Measurements from ENCODE around the gene CAPN6. TPM values are rescaled to one million over a fixed set of nuclear protein-coding genes. Genes with fewer than 3 reads are reported as not detected.

The CAPN6 gene, protein sequence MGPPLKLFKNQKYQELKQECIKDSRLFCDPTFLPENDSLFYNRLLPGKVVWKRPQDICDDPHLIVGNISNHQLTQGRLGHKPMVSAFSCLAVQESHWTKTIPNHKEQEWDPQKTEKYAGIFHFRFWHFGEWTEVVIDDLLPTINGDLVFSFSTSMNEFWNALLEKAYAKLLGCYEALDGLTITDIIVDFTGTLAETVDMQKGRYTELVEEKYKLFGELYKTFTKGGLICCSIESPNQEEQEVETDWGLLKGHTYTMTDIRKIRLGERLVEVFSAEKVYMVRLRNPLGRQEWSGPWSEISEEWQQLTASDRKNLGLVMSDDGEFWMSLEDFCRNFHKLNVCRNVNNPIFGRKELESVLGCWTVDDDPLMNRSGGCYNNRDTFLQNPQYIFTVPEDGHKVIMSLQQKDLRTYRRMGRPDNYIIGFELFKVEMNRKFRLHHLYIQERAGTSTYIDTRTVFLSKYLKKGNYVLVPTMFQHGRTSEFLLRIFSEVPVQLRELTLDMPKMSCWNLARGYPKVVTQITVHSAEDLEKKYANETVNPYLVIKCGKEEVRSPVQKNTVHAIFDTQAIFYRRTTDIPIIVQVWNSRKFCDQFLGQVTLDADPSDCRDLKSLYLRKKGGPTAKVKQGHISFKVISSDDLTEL
- total RNA-seq: under 1 TPM in 1 of 2 donors, not detected in 1; 0.06 TPM

DNA sequence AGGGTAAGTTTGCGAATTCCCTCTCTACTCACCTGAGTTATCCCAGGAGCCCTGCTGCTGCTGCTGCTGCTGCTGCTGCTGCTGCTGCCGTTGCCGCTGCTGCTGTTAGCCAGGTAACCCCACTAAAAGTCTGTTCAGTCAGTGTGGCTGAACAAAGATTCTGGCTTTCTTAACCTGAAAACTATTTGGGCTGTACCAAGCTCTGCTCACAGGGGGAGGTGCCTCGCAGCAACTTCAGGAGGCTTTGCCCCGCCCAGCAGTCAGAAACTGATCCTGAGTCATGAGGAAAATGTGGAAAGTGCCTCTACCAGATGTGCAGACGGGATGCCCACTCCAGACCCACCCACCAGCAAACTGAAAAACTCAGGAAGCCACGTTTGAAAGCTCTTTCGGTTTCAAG is at the start of gene CAPN6:
Gene CAPN6, minus strand, starts transcription at position 145 of the 400 bp plus-strand sequence. CDS start 6,547 bp downstream, outside the sequence.
- no peak within 1 kb of the TSS for H3K27ac Mint-ChIP-seq
- ATAC-seq (no peak), DNase-seq (ENCODE audit: low spot score in 2 of 2) (no peak)
- no peaks in the 10 kb centered on the region for H3K36me3 Mint-ChIP-seq
- H3K9me3 Mint-ChIP-seq: no peaks in the 10 kb centered on the region

DNA sequence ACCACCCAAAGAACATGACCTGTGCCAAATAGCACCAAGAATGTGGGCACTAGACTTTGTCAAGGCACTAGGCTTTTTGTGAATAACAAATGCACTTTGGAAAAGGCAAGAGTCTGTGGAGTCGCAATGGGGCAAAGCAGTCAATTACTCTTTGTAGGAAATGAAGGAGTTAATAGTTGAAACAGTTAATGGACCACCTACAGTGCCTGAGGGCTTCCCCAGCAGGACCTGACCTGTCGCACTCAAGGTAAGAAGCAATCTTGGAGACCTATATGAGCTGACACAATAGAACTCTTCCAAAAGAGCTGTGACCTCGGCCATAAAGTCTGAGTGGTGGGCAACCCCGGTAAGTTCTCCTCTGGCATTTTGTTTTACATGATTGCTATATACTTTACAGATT is 49.2 kb upstream of the CAPN6 start:
- ATAC-seq: no peak
- Mint-ChIP-seq H3K36me3 (no peaks in the 10 kb centered on the region), H3K27ac (no peak overlapping the region), H3K9me3 (no peaks in the 10 kb centered on the region)
- no peak for DNase-seq (ENCODE audit: low spot score in 2 of 2)

DNA sequence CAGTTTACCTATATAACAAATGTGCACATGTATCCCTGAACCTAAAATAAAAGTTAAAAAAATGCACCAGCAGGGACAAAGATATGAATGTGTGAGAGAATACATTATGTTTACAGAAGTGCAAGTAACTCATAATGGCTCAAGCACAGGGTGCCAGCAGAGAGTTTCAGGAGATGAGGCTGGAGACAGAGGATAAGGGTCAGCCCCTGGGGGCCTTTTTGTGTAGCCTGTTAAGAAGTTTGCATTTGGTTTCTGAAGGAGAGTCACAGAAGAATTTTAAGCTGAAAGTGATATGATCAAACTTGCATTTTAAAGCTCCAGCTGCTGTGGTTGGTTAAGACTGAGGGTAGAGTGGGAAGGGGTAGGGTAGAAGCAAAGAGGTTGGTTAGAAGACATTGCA is 48.6 kb upstream of the CAPN6 start:
- no peaks in the 10 kb centered on the region for H3K9me3 Mint-ChIP-seq
- ATAC-seq: no peak
- no peak overlapping the region for H3K27ac Mint-ChIP-seq
- no peaks in the 10 kb centered on the region for H3K36me3 Mint-ChIP-seq
- DNase-seq (ENCODE audit: low spot score in 2 of 2): no peak

DNA sequence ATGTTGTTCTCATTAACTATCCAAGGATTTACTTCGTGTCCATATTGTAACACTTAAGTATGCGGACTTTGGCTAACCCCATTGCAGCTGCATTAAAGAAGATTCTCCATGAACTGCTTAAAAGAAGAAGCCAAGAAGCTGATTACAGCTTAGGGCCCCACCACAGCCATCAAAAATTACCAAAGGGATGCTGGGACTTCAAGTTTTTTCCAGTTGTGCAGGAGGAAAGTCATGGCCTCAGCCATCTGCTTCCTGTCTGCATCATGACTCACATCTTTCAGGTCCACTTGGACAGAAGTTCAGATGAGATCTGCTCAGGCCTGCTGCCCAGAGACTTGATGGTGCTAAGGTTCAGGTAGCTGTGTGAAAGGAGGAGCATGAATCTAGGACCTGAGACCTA is 38.8 kb upstream of the CAPN6 start:
- ATAC-seq: no peak
- Mint-ChIP-seq H3K36me3 (no peaks in the 10 kb centered on the region), H3K27ac (no peak overlapping the region), H3K9me3 (no peaks in the 10 kb centered on the region)
- DNase-seq (ENCODE audit: low spot score in 2 of 2): no peak

DNA sequence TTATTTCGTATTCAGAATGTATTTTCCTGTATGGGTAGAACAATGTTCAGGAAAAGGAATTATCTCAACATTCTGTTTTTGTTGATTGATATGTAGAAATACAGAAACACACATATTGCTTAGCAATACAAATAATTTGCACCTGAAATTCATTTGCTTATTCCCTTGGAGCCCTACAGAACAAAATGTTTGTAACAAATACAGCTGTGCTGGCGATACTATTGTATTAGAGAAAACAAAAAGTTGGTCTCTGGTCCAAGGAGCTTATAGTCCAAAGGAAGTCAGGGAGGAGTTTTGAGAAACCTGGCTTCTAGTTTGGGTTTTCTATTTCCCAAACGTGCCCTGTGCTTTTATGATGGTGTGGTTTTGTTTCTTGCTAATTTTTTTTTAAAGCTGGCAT is 37.8 kb upstream of the CAPN6 start:
- H3K36me3 Mint-ChIP-seq: no peaks in the 10 kb centered on the region
- no peaks in the 10 kb centered on the region for H3K9me3 Mint-ChIP-seq

DNA sequence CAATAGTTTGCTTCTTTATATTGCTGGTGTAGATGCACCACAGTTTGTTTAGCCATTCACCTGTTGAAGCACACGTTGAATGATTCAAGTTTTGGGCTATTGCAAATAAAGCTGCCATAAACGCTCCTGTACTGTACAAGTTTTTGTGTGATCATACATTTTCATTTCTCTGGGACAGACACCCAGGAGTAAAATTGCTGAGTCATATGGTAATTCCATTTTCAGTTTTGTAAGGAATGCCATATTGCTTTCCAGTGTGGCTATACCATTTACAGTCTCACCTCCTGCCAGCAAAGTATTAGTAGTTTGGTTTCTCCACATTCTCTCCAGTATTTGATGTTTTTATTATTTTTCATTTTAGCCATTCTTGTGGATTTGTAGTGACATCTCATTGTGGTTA is 32.0 kb upstream of the CAPN6 start:
- DNase-seq (ENCODE audit: low spot score in 2 of 2): no peak
- Mint-ChIP-seq H3K9me3 (no peaks in the 10 kb centered on the region), H3K36me3 (no peaks in the 10 kb centered on the region), H3K27ac (no peak overlapping the region)
- ATAC-seq: no peak

More for the DNA sequence above, 37.8 kb upstream of the CAPN6 start:
- DNase-seq (ENCODE audit: low spot score in 2 of 2): no peak
- ATAC-seq: no peak
- no peak overlapping the region for H3K27ac Mint-ChIP-seq

DNA sequence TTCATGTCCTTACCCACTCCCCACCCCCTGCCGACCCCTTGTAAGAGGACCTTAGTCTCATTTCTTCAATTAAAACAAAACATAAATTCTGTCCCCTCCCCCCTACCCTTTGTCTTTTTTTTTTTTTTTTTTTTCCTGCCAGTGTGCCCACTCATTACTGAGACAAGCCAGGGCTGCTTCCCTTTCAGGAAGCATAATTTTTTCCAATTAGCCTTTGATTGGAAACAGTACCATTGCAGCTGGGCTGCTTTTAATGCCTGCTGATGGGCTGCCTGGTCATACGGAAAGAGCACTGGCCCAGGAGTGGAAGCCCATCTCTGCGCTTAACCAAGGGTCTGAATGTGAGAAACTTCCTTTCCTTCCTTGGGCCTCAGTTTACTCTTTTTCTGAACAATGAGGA is 18.6 kb upstream of the CAPN6 start:
- Mint-ChIP-seq H3K27ac (no peak overlapping the region), H3K9me3 (no peaks in the 10 kb centered on the region), H3K36me3 (no peaks in the 10 kb centered on the region)
- ATAC-seq: no peak
- DNase-seq (ENCODE audit: low spot score in 2 of 2): no peak

DNA sequence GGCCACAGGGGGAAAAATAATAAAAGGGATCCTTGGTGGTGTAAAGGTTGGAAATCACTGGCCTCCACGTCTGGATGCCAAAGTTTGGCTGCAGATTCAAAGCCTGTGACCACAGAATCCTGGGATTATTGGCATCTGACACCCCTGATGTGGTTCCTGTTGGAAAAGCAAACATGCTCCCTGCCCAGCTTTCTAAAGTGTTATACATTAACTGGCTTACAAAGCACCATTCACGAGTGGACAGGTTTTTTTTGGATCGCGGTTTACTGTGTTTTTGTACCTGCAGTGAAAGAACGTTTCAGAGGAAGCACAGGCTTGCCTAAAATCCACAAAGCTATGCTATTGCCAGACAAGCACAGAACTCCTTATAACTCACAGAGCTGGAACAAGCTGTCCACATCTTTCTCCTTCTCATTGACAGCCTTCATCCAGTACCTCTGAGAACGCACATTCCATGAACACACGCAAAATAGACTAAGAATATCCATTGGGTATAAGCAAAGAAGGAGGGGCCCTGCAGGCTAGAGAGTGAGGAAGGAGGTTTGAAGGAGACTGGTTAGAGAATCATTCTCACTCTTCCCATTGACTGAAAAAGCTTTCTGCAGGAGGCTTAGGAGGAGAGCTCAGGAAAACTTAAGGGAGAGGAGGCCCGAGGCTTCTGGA is 14.5 kb upstream of the CAPN6 start:
- ATAC-seq (no peak), DNase-seq (ENCODE audit: low spot score in 2 of 2) (no peak)
- no peak overlapping the region for H3K27ac Mint-ChIP-seq
- no peaks in the 10 kb centered on the region for H3K36me3 Mint-ChIP-seq
- peaks cover 0 to 3% of the 10 kb centered on the region in 2 donors for H3K9me3 Mint-ChIP-seq

DNA sequence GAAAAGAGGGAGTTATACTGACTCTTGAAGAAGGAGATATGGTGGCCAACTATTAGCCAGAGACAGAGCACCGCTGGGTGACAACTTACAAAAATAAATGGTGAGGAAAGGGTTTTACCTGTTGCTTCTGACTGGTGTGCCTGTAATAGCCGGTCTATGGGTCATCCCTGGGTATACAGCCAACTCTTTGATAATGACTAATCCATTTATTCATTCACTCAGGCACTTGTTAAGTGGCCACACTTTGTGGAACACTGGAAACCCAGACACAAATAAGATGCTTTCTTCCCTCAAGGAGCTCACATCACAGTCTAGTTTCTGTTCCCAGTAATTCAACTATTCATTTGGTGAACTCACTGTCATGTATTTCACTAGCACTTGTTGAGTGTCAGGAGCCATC is 13.2 kb upstream of the CAPN6 start:
- DNase-seq (ENCODE audit: low spot score in 2 of 2) (no peak), ATAC-seq (no peak)
- H3K9me3 Mint-ChIP-seq: peaks cover 0 to 3% of the 10 kb centered on the region in 2 donors
- no peaks in the 10 kb centered on the region for H3K36me3 Mint-ChIP-seq
- H3K27ac Mint-ChIP-seq: no peak overlapping the region

DNA sequence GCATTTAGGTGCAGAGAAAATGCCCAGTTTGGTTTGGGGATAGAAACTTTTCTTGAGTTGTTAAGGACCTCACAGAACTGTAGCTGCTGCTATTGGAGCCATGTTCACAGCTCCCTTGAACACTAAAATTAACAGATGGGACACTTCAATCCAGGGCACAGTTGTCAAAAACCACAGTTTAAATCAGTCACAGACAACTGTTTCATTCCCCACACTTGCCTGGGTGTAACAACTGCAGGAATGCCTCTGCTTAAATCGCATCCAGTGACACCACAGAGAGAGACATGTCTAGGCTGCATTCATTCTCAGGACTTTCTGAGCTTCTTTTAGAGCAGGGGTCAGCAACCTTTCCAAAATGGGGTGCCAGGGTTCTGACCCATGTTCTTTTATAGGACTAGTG is 12.7 kb upstream of the CAPN6 start:
- Mint-ChIP-seq H3K9me3 (peaks cover 0 to 3% of the 10 kb centered on the region in 2 donors), H3K27ac (no peak overlapping the region), H3K36me3 (no peaks in the 10 kb centered on the region)
- DNase-seq (ENCODE audit: low spot score in 2 of 2) (no peak), ATAC-seq (no peak)

DNA sequence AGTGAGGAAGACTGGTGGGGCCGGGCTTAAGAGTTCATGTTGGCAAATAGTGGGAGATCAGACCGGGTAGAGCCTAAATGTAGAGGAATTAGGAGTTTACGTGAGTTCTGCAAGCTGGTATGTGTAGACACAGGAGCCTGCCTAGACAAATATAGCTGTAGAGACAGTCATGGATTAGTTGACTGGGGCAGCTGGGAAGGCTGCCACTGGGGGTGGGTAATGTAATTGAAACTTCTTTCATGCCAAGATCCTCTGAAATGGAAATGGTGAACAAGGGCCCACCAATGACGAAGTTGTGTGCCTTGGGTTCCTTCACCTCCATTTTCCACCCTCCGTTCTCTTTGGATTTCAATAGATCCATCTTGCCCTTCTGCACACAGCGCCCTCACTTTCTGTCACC is 11.9 kb upstream of the CAPN6 start:
- no peaks in the 10 kb centered on the region for H3K36me3 Mint-ChIP-seq
- DNase-seq (ENCODE audit: low spot score in 2 of 2) (no peak), ATAC-seq (no peak)
- H3K27ac Mint-ChIP-seq: no peak overlapping the region
- peaks cover 0 to 3% of the 10 kb centered on the region in 2 donors for H3K9me3 Mint-ChIP-seq

DNA sequence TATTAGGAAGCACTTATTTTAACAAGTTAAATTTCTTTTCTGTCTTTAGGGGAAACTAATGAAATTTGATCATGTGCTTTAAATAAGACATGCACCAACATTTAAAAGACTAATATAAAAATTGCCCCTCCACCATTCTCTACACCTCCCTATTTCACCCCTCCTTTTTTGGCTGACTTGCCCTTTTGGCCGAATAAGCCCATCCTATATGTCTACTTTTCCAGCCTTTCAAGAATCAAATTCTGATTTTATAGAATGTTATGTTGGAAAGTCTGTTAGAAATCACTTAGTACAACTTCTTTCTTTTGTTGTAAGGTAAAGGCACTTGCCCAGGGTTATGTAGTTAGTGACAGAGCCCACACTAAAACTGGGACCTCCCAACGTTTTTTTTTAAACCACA is 1.8 kb downstream of the CAPN6 start:
- no peaks in the 10 kb centered on the region for H3K9me3 Mint-ChIP-seq
- no peaks in the 10 kb centered on the region for H3K36me3 Mint-ChIP-seq
- ATAC-seq (no peak), DNase-seq (ENCODE audit: low spot score in 2 of 2) (no peak)
- H3K27ac Mint-ChIP-seq: no peak overlapping the region

DNA sequence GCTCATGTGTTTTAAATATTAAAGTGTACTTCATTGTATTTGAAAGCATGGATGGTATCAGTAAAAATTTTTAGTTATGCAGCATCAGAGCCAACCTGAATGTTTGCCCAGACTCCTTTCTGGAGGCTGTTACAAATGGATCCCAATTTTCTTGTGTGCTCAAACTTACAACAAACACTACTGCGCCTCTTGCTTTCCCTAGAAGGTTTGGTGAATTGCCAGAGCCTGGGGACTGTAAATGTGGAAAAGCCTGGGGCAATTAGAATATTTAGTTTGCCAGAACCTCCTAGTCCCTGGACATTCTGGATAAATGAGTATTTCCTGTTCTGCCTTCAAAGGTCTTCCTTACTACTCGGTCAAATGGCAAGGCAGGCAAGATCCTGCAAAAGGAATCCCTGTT is 4.8 kb downstream of the CAPN6 start:
- no peak for DNase-seq (ENCODE audit: low spot score in 2 of 2)
- Mint-ChIP-seq H3K27ac (no peak overlapping the region), H3K9me3 (no peaks in the 10 kb centered on the region), H3K36me3 (no peaks in the 10 kb centered on the region)
- ATAC-seq: no peak

DNA sequence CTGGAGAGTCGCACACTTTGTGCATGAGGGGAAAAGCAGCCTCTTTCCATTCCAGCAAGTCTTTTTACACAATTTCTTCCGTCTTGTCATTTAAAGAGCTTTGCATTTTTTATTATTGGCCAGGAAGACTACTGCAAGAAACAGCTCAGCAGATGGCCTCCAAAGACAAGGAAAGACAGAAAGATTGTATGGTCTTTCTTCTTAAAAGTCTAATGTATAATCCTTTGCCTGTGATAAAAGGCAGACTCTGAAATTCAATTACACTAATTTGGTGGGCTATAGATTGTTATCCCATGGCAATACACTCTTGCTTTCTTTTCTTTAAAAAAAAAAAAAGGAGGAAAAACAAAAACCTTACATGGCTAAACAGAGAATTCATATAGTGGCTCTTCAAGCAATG is 5.9 kb downstream of the CAPN6 start:
- Mint-ChIP-seq H3K9me3 (no peaks in the 10 kb centered on the region), H3K27ac (no peak overlapping the region), H3K36me3 (no peaks in the 10 kb centered on the region)
- DNase-seq (ENCODE audit: low spot score in 2 of 2): no peak
- ATAC-seq: no peak

DNA sequence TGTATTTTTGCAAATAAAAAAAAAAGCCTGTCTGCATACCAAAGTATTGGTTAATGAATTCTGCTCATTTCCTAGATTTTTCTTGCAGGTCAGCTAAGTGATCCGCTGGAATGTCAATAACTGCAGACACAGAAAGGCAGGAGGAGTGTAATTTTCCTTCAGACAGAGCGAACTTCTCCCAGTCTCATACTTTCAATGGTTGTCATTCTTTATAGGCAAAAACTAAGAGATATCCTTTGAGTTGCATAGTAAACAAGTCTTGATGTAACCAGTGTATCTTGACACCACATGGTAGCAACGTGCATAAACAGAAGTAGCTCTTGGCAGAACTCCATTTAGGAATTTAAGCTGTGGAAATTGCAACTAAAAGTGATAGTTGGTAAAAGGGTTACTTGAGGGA is 8.2 kb downstream of the CAPN6 start:
- Mint-ChIP-seq H3K9me3 (no peaks in the 10 kb centered on the region), H3K36me3 (no peaks in the 10 kb centered on the region), H3K27ac (no peak overlapping the region)
- no peak for DNase-seq (ENCODE audit: low spot score in 2 of 2)
- ATAC-seq: no peak

DNA sequence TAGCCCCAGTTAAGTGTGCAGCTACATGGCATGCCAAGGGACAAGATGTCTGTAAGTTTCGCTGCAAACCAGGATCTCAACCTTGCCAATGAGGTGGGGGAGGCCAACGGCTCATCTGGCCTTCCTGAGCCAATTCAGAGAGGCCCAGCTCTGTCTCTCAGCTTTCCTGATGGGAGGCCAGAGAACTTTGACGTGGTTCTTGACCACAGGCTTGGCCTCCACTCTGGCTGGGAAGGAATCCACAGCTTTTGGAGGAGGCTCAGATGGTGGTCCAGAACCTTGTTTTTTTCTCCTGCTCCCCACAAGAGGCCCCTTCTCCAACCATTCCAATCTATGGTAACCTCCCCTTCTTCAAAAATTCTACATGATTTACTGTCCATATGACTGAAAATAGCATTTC is 9.8 kb downstream of the CAPN6 start:
- no peak for DNase-seq (ENCODE audit: low spot score in 2 of 2)
- no peak for ATAC-seq
- H3K9me3 Mint-ChIP-seq: no peaks in the 10 kb centered on the region
- H3K36me3 Mint-ChIP-seq: no peaks in the 10 kb centered on the region
- H3K27ac Mint-ChIP-seq: no peak overlapping the region

DNA sequence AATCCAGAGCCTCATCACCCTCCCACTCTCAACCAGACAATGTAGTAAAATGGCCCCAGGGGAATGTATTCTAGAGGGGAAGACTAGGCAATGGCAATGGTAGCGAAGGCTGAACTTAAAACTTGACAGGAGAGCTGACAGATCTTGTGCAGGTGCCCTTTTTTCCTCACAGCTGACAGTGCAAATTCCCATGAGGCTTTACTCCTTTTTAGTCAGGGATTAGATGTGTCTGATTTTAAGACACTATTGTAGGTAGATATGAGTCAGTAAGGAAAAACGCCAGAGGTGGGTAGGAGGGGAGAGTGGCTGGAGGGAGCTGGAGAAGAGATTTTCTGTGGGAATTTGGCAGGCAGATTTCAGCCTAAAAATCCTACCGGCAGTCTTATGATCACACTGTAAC is 10.7 kb downstream of the CAPN6 start:
- DNase-seq (ENCODE audit: low spot score in 2 of 2) (no peak), ATAC-seq (no peak)
- H3K36me3 Mint-ChIP-seq: no peaks in the 10 kb centered on the region
- H3K27ac Mint-ChIP-seq: no peak overlapping the region
- H3K9me3 Mint-ChIP-seq: no peaks in the 10 kb centered on the region

DNA sequence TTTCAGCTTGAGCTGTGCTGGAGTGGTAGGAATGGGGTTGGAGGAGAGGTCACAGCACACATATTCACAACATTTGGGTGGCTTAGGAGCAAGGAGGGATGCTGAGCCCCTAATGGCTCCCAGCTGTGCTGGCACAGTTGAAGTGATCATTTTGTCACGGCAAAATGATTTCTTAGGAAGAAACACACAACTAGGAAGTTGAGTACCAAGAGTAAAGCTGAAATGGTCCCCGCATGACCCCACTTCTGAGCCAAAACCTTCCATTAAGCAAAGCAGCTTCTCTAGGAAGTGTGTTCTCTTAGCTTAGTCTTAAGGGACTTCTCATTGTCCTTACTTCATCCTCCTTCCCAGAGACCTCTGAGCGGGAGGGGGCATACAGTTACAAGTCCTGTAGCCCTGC is 12.6 kb downstream of the CAPN6 start:
- Mint-ChIP-seq H3K9me3 (no peaks in the 10 kb centered on the region), H3K36me3 (no peaks in the 10 kb centered on the region), H3K27ac (no peak overlapping the region)
- ATAC-seq: no peak
- DNase-seq (ENCODE audit: low spot score in 2 of 2): no peak
